ENCODE results near the gene PCNX4.

The PCNX4 gene

GRCh38 chr14:60094306-60094897 lies 2.7 kb downstream of the PCNX4 start:
- TF ChIP-seq CTCF (IDR thresholded peaks at IDR 0.05), result no peak

- TF ChIP-seq CTCF (IDR thresholded peaks at IDR 0.05), result no peak
These were observed 3.5 kb downstream of the PCNX4 start for GRCh38 chr14:60095231-60095630.

- TF ChIP-seq CTCF (IDR thresholded peaks at IDR 0.05), result no peak
These were observed 4.2 kb downstream of the PCNX4 start for GRCh38 chr14:60095781-60096450.

GRCh38 chr14:60097974-60098373 lies 6.3 kb downstream of the PCNX4 start:
- no peak for TF ChIP-seq CTCF (IDR thresholded peaks at IDR 0.05)

GRCh38 chr14:60101786-60102185 lies 10.1 kb downstream of the PCNX4 start:
- TF ChIP-seq CTCF (IDR thresholded peaks at IDR 0.05), result no peak

- no peak for TF ChIP-seq CTCF (IDR thresholded peaks at IDR 0.05)
These were observed 10.7 kb downstream of the PCNX4 start for GRCh38 chr14:60102389-60102788.

GRCh38 chr14:60106339-60106738 lies 14.6 kb downstream of the PCNX4 start:
- no peak for TF ChIP-seq CTCF (IDR thresholded peaks at IDR 0.05)
